ENCODE measurements around the gene CAMTA1. TPM values are rescaled to one million over a fixed set of nuclear protein-coding genes. Genes with fewer than 3 reads are reported as not detected.
"Not testable (repeated sequence)": the region's sequence is repeated elsewhere in the genome, so short reads cannot be mapped to it uniquely, and the experiment has no call there.

The CAMTA1 gene
- polyA plus RNA-seq, 1 of the 3 experiments (the other 2 are of a cell fraction): 63.1 TPM

DNA sequence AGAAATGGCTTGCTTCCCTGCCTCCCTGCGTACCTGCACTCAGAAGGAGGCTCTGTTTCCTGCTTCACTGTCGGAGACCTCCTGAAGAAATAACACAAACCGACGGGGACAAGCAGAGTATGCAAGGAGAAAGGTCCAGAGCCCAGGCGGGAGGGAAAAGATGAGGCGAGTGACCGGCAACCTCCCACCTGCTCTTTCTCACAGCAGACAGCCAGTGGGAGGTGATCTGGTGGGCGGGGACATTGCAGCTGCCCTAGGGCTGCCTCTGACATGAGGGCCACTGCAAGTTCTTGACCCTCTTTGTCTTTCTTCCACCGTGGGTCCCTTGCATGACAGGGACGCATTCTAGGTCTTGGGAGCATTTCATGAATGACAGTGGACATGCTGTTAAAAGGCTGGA lies 368.2 kb downstream of the CAMTA1 start (continued):
- no peak for TF ChIP-seq RCOR1 (IDR thresholded peaks at IDR 0.05; ENCODE audit: low read length)
- no peak for TF ChIP-seq TCF12 (IDR thresholded peaks at IDR 0.05)
- no peak for TF ChIP-seq EP300 (IDR thresholded peaks at IDR 0.05; ENCODE audit: borderline replicate concordance in 1 of 2, low read depth in 1 of 2, low read length in 1 of 2)
- TF ChIP-seq FOXM1 (IDR thresholded peaks at IDR 0.05; ENCODE audit: low read depth): no peak
- TF ChIP-seq, protein P1, sequence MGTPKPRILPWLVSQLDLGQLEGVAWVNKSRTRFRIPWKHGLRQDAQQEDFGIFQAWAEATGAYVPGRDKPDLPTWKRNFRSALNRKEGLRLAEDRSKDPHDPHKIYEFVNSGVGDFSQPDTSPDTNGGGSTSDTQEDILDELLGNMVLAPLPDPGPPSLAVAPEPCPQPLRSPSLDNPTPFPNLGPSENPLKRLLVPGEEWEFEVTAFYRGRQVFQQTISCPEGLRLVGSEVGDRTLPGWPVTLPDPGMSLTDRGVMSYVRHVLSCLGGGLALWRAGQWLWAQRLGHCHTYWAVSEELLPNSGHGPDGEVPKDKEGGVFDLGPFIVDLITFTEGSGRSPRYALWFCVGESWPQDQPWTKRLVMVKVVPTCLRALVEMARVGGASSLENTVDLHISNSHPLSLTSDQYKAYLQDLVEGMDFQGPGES (IDR thresholded peaks at IDR 0.05; ENCODE audit: low read depth, low read length): no peak
- TF ChIP-seq MXI1 (IDR thresholded peaks at IDR 0.05; ENCODE audit: low read depth, low read length): no peak
- no peak for TF ChIP-seq SIN3A (IDR thresholded peaks at IDR 0.05; ENCODE audit: borderline replicate concordance, low read depth, low read length)
- TF ChIP-seq, protein P2, sequence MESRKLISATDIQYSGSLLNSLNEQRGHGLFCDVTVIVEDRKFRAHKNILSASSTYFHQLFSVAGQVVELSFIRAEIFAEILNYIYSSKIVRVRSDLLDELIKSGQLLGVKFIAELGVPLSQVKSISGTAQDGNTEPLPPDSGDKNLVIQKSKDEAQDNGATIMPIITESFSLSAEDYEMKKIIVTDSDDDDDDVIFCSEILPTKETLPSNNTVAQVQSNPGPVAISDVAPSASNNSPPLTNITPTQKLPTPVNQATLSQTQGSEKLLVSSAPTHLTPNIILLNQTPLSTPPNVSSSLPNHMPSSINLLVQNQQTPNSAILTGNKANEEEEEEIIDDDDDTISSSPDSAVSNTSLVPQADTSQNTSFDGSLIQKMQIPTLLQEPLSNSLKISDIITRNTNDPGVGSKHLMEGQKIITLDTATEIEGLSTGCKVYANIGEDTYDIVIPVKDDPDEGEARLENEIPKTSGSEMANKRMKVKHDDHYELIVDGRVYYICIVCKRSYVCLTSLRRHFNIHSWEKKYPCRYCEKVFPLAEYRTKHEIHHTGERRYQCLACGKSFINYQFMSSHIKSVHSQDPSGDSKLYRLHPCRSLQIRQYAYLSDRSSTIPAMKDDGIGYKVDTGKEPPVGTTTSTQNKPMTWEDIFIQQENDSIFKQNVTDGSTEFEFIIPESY (IDR thresholded peaks at IDR 0.05; ENCODE audit: borderline replicate concordance, low read depth): no peak
- no peak for TF ChIP-seq NFIC (IDR thresholded peaks at IDR 0.05; ENCODE audit: borderline replicate concordance)
- TF ChIP-seq EZH2phosphoT487 (IDR thresholded peaks at IDR 0.05; ENCODE audit: borderline replicate concordance, low read depth): no peak
- TF ChIP-seq SMC3 (IDR thresholded peaks at IDR 0.05; ENCODE audit: low read depth, low read length): no peak
- TF ChIP-seq CHD2 (IDR thresholded peaks at IDR 0.05; ENCODE audit: low read length, partially characterized antibody): no peak

DNA sequence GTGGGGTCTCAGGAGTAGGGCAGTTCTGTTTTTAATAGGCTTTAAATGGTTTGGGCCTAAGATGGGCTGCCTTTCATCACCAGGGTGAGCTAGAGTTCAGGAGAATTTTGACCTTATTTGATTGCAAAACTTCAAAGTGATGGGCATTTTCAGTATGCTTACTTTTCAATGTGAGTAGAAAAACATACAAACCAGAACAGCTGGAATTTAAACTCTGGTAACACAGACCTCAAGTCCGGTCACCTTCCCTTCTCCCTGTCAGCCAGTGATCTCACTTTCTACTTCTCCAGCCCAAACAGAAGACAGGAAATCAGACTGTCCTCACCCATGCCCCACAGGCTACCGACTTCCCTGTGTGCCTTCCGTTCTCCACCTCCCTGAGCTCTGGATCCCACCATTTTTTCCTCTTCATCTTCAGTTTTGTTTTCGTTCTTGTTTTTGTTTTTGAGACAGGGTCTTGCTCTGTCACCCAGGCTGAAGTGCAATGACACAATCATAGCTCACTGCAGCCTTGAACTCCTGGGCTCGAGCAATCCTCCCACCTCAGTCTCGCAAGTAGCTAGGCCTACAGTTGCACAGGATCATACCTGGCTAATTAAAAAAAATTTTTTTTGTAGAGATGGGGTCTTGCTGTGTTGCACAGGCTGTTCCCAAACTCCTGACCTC lies 374.0 kb downstream of the CAMTA1 start:
- Histone ChIP-seq H3K79me2 (ENCODE audit: insufficient read depth) (no peaks in the 10 kb centered on the region), H3F3A (replicated peaks; ENCODE audit: insufficient read depth) (no peaks in the 10 kb centered on the region), H3K36me3 (replicated peaks in 1 of 2; ENCODE audit: control insufficient read depth in 1 of 2, insufficient read depth in 2 of 2, low read length in 1 of 2) (no peaks in the 10 kb centered on the region), H3K27me3 (ENCODE audit: insufficient read depth) (no peaks in the 10 kb centered on the region), H3K4me3 (ENCODE audit: low read depth in 2 of 2, low read length in 1 of 2) (no peak overlapping the region), H3K9ac (no peak overlapping the region), H3K4me2 (no peak overlapping the region), H3K9me3 (no peaks in the 10 kb centered on the region), H3K4me1 (ENCODE audit: control insufficient read depth in 1 of 2, insufficient read depth in 2 of 2, low read depth in 1 of 2, low read length in 1 of 2) (peaks cover 0 to 3% of the 10 kb centered on the region in 2 experiments; a peak in 1 of 4 replicates), H4K20me1 (ENCODE audit: insufficient read depth) (no peaks in the 10 kb centered on the region), H3K9me2 (no peaks in the 10 kb centered on the region), H2AFZ (ENCODE audit: low read depth) (no peak overlapping the region), H3K27ac (ENCODE audit: low read depth in 2 of 2, low read length in 1 of 2) (no peak overlapping the region)
- no peak for DNase-seq
- ChIA-PET CTCF (interaction anchor here (0.9 kb wide), 1 partner anchor 26 kb away, joined by 3 read pairs; no protein-coding TSS in a partner anchor), POLR2A (no interaction called here)
- no peak for TF ChIP-seq YY1 (IDR thresholded peaks at IDR 0.05; ENCODE audit: low read depth)
- WGBS (ENCODE audit: low lambda C conversion rate): 70% methylated on average over 6 of the region's 6 CpGs

DNA sequence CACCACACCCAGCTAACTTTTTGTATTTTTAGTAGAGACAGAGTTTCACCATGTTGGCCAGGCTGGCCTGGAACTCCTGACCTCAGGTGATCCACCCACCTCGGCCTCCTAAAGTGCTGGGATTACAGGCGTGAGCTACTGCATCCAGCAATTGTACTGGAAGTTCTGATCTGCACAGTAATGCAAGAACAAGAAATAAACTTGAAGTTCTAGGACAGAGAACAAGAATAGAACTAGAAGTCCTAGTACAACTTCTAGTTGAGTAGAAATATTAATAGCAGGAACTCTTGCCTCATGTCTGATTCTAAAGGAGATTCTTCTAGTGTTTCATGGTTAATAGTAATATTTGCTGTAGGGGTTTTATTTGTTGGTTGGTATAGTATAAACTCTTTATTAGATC lies 383.3 kb downstream of the CAMTA1 start:
- H3K27me3 ChIP-seq (ENCODE audit: insufficient read depth); H3K36me3 ChIP-seq (replicated peaks in 1 of 2; ENCODE audit: control insufficient read depth in 1 of 2, insufficient read depth in 2 of 2, low read length in 1 of 2); H3K4me1 ChIP-seq (ENCODE audit: control insufficient read depth in 1 of 2, insufficient read depth in 2 of 2, low read depth in 1 of 2, low read length in 1 of 2); H3K27ac ChIP-seq (ENCODE audit: low read depth in 2 of 2, low read length in 1 of 2); H4K20me1 ChIP-seq (ENCODE audit: insufficient read depth); H3F3A ChIP-seq (replicated peaks; ENCODE audit: insufficient read depth); H3K79me2 ChIP-seq (ENCODE audit: insufficient read depth); POLR2A ChIA-PET; H3K9me3 ChIP-seq; H2AFZ ChIP-seq (ENCODE audit: low read depth); CTCF ChIA-PET; DNase-seq; H3K9me2 ChIP-seq; H3K4me3 ChIP-seq (ENCODE audit: low read depth in 2 of 2, low read length in 1 of 2); H3K9ac ChIP-seq; H3K4me2 ChIP-seq: not testable (repeated sequence)
- WGBS (ENCODE audit: low lambda C conversion rate): 38% methylated on average over 2 of the region's 2 CpGs
